Measurements from ENCODE around the gene LHX8.
"Not testable (repeated sequence)": the region's sequence is repeated elsewhere in the genome, so short reads cannot be mapped to it uniquely, and the experiment has no call there.

Gene LHX8

GRCh38 chr1:75174031-75174760, 40.0 kb downstream of the LHX8 start:
- H3K4me3 ChIP-seq (ENCODE audit: insufficient read depth, low read length, poor library complexity, severe bottlenecking): no peak overlapping the region
- no peaks in the 10 kb centered on the region for H4K20me1 ChIP-seq (ENCODE audit: low read depth, low read length)
- no peaks in the 10 kb centered on the region for H3K9me2 ChIP-seq (replicated peaks; ENCODE audit: insufficient read depth, low read length)
- H3K36me3 ChIP-seq (ENCODE audit: low read length): no peaks in the 10 kb centered on the region
- H3K9ac ChIP-seq (ENCODE audit: low read length): no peak overlapping the region
- no peaks in the 10 kb centered on the region for H3K79me2 ChIP-seq (ENCODE audit: insufficient read depth, low read length)
- no peaks in the 10 kb centered on the region for H3F3A ChIP-seq (ENCODE audit: insufficient read depth)
- H3K27me3 ChIP-seq (ENCODE audit: low read length): no peaks in the 10 kb centered on the region
- no peak overlapping the region for H3K4me2 ChIP-seq (ENCODE audit: low read depth, low read length, poor library complexity, severe bottlenecking)
- no peak overlapping the region for H2AFZ ChIP-seq (ENCODE audit: low read depth, low read length, severe bottlenecking)
- H3K9me3 ChIP-seq (ENCODE audit: insufficient read depth, low read length): no peaks in the 10 kb centered on the region
- no peak overlapping the region for H3K27ac ChIP-seq (ENCODE audit: low read depth, low read length)
- no peak for TF ChIP-seq EZH2phosphoT487 (conservative IDR thresholded peaks at IDR 0.05; ENCODE audit: low read length)
- no peak for TF ChIP-seq CTCF (IDR thresholded peaks at IDR 0.05; ENCODE audit: insufficient read depth, low read length, poor library complexity, severe bottlenecking)

DNA sequence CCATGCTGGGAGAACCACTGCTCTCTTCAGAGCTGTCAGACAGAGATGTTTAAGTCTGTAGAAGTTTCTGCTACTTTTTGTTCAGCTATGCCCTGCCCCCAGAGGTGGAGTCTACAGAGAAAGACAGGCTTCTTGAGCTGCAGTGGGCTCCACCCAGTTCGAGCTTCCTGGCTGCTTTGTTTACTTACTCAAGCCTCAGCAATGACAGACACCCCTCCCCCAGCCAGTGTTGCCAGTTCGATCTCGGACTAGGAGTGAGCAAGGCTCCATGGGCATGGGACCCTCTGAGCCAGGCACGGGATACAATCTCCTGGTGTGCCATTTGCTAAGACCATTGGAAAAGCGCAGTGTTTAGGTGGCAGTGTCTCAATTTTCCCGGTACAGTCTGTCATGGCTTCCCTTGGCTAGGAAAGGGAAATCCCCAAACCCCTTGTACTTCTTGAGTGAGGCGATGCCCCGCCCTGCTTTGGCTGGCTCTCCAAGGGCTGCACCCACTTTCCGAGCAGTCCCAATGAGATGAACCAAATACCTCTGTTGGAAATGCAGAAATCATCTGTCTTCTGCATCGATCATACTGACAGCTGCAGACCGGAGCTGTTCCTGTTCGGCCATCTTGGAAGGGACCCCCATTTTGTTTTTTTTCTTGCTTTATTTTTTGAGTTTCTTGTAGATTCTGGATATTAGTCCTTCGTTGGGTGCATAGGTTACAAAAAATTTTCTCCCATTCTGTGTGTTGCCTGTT, 47.2 kb downstream of the LHX8 start:
- H3K9me2 ChIP-seq (replicated peaks; ENCODE audit: insufficient read depth, low read length); H3K79me2 ChIP-seq (ENCODE audit: insufficient read depth, low read length); H3K9me3 ChIP-seq (ENCODE audit: insufficient read depth, low read length); H3K27me3 ChIP-seq (ENCODE audit: low read length); H2AFZ ChIP-seq (ENCODE audit: low read depth, low read length, severe bottlenecking); H4K20me1 ChIP-seq (ENCODE audit: low read depth, low read length); H3K36me3 ChIP-seq (ENCODE audit: low read length); H3K4me2 ChIP-seq (ENCODE audit: low read depth, low read length, poor library complexity, severe bottlenecking); H3K27ac ChIP-seq (ENCODE audit: low read depth, low read length); H3K4me3 ChIP-seq (ENCODE audit: insufficient read depth, low read length, poor library complexity, severe bottlenecking); H3F3A ChIP-seq (ENCODE audit: insufficient read depth); H3K9ac ChIP-seq (ENCODE audit: low read length): not testable (repeated sequence)

GRCh38 chr1:75188892-75189291, 54.7 kb downstream of the LHX8 start:
- no peaks in the 10 kb centered on the region for H4K20me1 ChIP-seq (ENCODE audit: low read depth, low read length)
- H3K4me2 ChIP-seq (ENCODE audit: low read depth, low read length, poor library complexity, severe bottlenecking): no peak overlapping the region
- no peaks in the 10 kb centered on the region for H3K27me3 ChIP-seq (ENCODE audit: low read length)
- no peak overlapping the region for H2AFZ ChIP-seq (ENCODE audit: low read depth, low read length, severe bottlenecking)
- H3K9me3 ChIP-seq (ENCODE audit: insufficient read depth, low read length): no peaks in the 10 kb centered on the region
- TF ChIP-seq EZH2phosphoT487 (conservative IDR thresholded peaks at IDR 0.05; ENCODE audit: low read length): no peak
- no peak for TF ChIP-seq CTCF (IDR thresholded peaks at IDR 0.05; ENCODE audit: insufficient read depth, low read length, poor library complexity, severe bottlenecking)
- H3F3A ChIP-seq (ENCODE audit: insufficient read depth): no peaks in the 10 kb centered on the region
- no peak overlapping the region for H3K4me3 ChIP-seq (ENCODE audit: insufficient read depth, low read length, poor library complexity, severe bottlenecking)
- no peaks in the 10 kb centered on the region for H3K9me2 ChIP-seq (replicated peaks; ENCODE audit: insufficient read depth, low read length)
- H3K36me3 ChIP-seq (ENCODE audit: low read length): no peaks in the 10 kb centered on the region
- no peak overlapping the region for H3K9ac ChIP-seq (ENCODE audit: low read length)
- no peak overlapping the region for H3K27ac ChIP-seq (ENCODE audit: low read depth, low read length)
- no peaks in the 10 kb centered on the region for H3K79me2 ChIP-seq (ENCODE audit: insufficient read depth, low read length)

DNA sequence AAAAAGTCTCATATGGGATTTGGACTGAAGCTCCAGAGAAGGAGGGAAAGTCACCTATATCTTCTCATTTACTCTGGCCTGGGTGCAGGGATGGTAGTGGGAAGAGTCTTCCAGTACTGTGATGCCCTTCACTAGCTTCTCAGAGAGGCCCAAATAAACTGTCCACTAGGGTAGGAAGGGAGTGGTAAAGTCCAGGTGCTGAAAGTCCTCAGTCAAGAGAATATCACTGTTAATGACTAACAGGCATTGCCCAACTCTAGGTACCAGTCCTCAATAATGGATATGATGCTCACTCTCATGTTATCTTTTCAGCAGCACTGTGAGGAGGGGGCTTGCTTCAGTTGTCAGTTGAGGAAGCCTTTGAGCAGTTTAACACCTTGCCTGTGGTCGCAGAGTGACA, 64.0 kb downstream of the LHX8 start:
- no peak overlapping the region for H3K4me2 ChIP-seq (ENCODE audit: low read depth, low read length, poor library complexity, severe bottlenecking)
- H3K27ac ChIP-seq (ENCODE audit: low read depth, low read length): no peak overlapping the region
- no peaks in the 10 kb centered on the region for H3K9me3 ChIP-seq (ENCODE audit: insufficient read depth, low read length)
- no peak overlapping the region for H2AFZ ChIP-seq (ENCODE audit: low read depth, low read length, severe bottlenecking)
- H3K36me3 ChIP-seq (ENCODE audit: low read length): no peaks in the 10 kb centered on the region
- no peaks in the 10 kb centered on the region for H3F3A ChIP-seq (ENCODE audit: insufficient read depth)
- no peaks in the 10 kb centered on the region for H3K9me2 ChIP-seq (replicated peaks; ENCODE audit: insufficient read depth, low read length)
- H3K27me3 ChIP-seq (ENCODE audit: low read length): no peaks in the 10 kb centered on the region
- H3K79me2 ChIP-seq (ENCODE audit: insufficient read depth, low read length): no peaks in the 10 kb centered on the region
- TF ChIP-seq EZH2phosphoT487 (conservative IDR thresholded peaks at IDR 0.05; ENCODE audit: low read length) (no peak), CTCF (IDR thresholded peaks at IDR 0.05; ENCODE audit: insufficient read depth, low read length, poor library complexity, severe bottlenecking) (no peak)
- H3K9ac ChIP-seq (ENCODE audit: low read length): no peak overlapping the region
- H4K20me1 ChIP-seq (ENCODE audit: low read depth, low read length): no peaks in the 10 kb centered on the region
- no peak overlapping the region for H3K4me3 ChIP-seq (ENCODE audit: insufficient read depth, low read length, poor library complexity, severe bottlenecking)

Measured in SU-DHL-6 (cell line).